GM12878 (cell line): ENCODE measurements around the gene SLC5A8. TPM values are rescaled to one million over a fixed set of nuclear protein-coding genes. Genes with fewer than 3 reads are reported as not detected.

ENCODE experiments used
- ATAC-seq: fragments of 200-7000 bp; cut with Tn5 transposase; 3 replicates; pipeline ENCODE4 v1.9.1; 2020; ENCODE audit warnings: mild to moderate bottlenecking, moderate library complexity
- BruUV-seq: library from RNA; stranded (reverse); fragments of 400-500 nt; replicated peaks from 2 replicates; lab custom pipeline; 2021; lab: Mats Ljungman, UMichigan
- CTCF ChIA-PET: fragments of 300-600 bp; sonication (Branson Sonifier 250); formaldehyde crosslinking; extraction: SDS; loops from one replicate; lab custom pipeline; 2021; ENCODE audit warnings: inconsistent platforms; lab: Yijun Ruan, JAX
- POLR2A ChIA-PET: fragments of 350-600 bp; formaldehyde crosslinking; extraction: SDS; loops from one replicate; lab custom pipeline; 2021; ENCODE audit warnings: inconsistent platforms; lab: Charles Lee
- RAD21 ChIA-PET: fragments of 300-600 bp; sonication (Branson Sonifier 250); formaldehyde crosslinking; loops from one replicate; lab custom pipeline; 2023; ENCODE audit warnings: antibody characterized with exemption; ENCODE audit not compliant: unreplicated experiment; lab: Charles Lee
- SMC1A ChIA-PET: fragments of 300-600 bp; sonication (Branson Sonifier 250); formaldehyde crosslinking; loops from one replicate; lab custom pipeline; 2023; ENCODE audit not compliant: unreplicated experiment, uncharacterized antibody; lab: Charles Lee
- DNase-seq: peaks from one replicate; pipeline ENCODE4 v3.0.0-alpha.2; 2011; ENCODE audit warnings: low read depth, low spot score
- FAIRE-seq: peaks from 3 replicates; lab custom pipeline; 2011; peaks lifted over from hg19 to GRCh38; lab: Jason Lieb, UNC
- H2AFZ ChIP-seq: 2 replicates; pipeline ENCODE4 v1.6.0; 2011; ENCODE audit warnings: low read depth, low read length, control low read depth; ENCODE audit not compliant: control insufficient read depth
- H3K27ac ChIP-seq: 2 replicates; pipeline ENCODE4 v1.5.1; 2011; ENCODE audit warnings: control low read depth; ENCODE audit not compliant: control insufficient read depth, insufficient read depth
- H3K27me3 ChIP-seq, 2 experiments: replicated peaks in 1 of 2; 2 replicates each; pipeline versions ENCODE4 v1.6.0 to v1.6.1; 2011; ENCODE audit warnings: low read length in 1 of 2; ENCODE audit not compliant: control insufficient read depth in 2 of 2, insufficient read depth in 2 of 2
- H3K36me3 ChIP-seq, 2 experiments: 2 replicates each; pipeline ENCODE4 v1.5.1; 2011; ENCODE audit warnings: low read length in 1 of 2; ENCODE audit not compliant: control insufficient read depth in 2 of 2, insufficient read depth in 2 of 2
- H3K4me1 ChIP-seq: 2 replicates; pipeline ENCODE4 v1.6.1; 2011; ENCODE audit warnings: mild to moderate bottlenecking, low read length, moderate library complexity, mixed read lengths; ENCODE audit not compliant: control insufficient read depth, insufficient read depth
- H3K4me2 ChIP-seq: 2 replicates; pipeline ENCODE4 v1.6.0; 2011; ENCODE audit warnings: control low read depth; ENCODE audit not compliant: control insufficient read depth, insufficient read depth
- H3K4me3 ChIP-seq: fragments of 200-600 bp; sonication (generic); 2 replicates; pipeline ENCODE4 v1.5.1; 2016
- H3K79me2 ChIP-seq: 2 replicates; pipeline ENCODE4 v1.6.0; 2011; ENCODE audit warnings: low read length; ENCODE audit not compliant: control insufficient read depth, insufficient read depth
- H3K9ac ChIP-seq: 2 replicates; pipeline ENCODE4 v1.8.0; 2011; ENCODE audit warnings: low read length, control low read depth, mixed read lengths; ENCODE audit not compliant: control insufficient read depth, insufficient read depth
- H3K9me3 ChIP-seq: replicated peaks from 3 replicates; pipeline ENCODE4 v1.5.1; 2011; ENCODE audit warnings: mild to moderate bottlenecking, low read length; ENCODE audit not compliant: control insufficient read depth, insufficient read depth
- H4K20me1 ChIP-seq: 2 replicates; pipeline ENCODE4 v1.6.0; 2011; ENCODE audit not compliant: control insufficient read depth, insufficient read depth
- BRCA1 ChIP-seq: IDR thresholded peaks from 2 replicates; pipeline ENCODE4 v1.6.1; 2011; ENCODE audit warnings: low read depth, low read length, improper control_type of control experiment
- CHD2 ChIP-seq: IDR thresholded peaks from 2 replicates; pipeline ENCODE4 v1.6.1; 2011; ENCODE audit warnings: low read depth, low read length, improper control_type of control experiment, borderline replicate concordance
- CHD4 ChIP-seq: fragments of 200-600 bp; sonication (generic); IDR thresholded peaks from 2 replicates; pipeline ENCODE4 v1.6.1; 2016; ENCODE audit warnings: mild to moderate bottlenecking
- CREB1 ChIP-seq: IDR thresholded peaks from 2 replicates; pipeline ENCODE4 v1.6.1; 2012; ENCODE audit warnings: low read depth, mild to moderate bottlenecking, inconsistent platforms
- NR2C1 ChIP-seq: fragments of 450-650 bp; IDR thresholded peaks from 2 replicates; pipeline ENCODE4 v1.6.1; 2017; ENCODE audit warnings: antibody characterized with exemption, mild to moderate bottlenecking, moderate library complexity
- POLR2AphosphoS2 ChIP-seq: IDR thresholded peaks from 2 replicates; pipeline ENCODE4 v1.6.1; 2011; ENCODE audit warnings: low read depth, mild to moderate bottlenecking, low read length, improper control_type of control experiment, moderate library complexity
- SP1 ChIP-seq: IDR thresholded peaks from one replicate; pipeline ENCODE4 v1.6.1; 2011; ENCODE audit warnings: low read depth, low read length
- TCF3 ChIP-seq: IDR thresholded peaks from 2 replicates; pipeline ENCODE4 v1.6.1; 2012; ENCODE audit warnings: low read depth, mild to moderate bottlenecking, low read length, borderline replicate concordance; ENCODE audit not compliant: insufficient read depth
- WRNIP1 ChIP-seq: IDR thresholded peaks from 2 replicates; pipeline ENCODE4 v1.6.1; 2011; ENCODE audit warnings: low read depth, low read length, improper control_type of control experiment, borderline replicate concordance
- ZNF207 ChIP-seq: fragments of 450-650 bp; IDR thresholded peaks from 2 replicates; pipeline ENCODE4 v1.6.1; 2014; ENCODE audit warnings: antibody characterized with exemption, mild to moderate bottlenecking, borderline replicate concordance
- ZNF24 ChIP-seq: fragments of 450-650 bp; IDR thresholded peaks from 2 replicates; pipeline ENCODE4 v1.6.1; 2017; ENCODE audit warnings: antibody characterized with exemption, mild to moderate bottlenecking
- whole genome bisulfite sequencing: methylation state at CpG from one replicate; pipeline ENCODE4 v1.1.6; 2016; ENCODE audit warnings: low lambda C conversion rate; ENCODE audit not compliant: insufficient replicate concordance, insufficient coverage; ENCODE audit errors: missing lambda C conversion rate; 5-methylcytosine and 5-hydroxymethylcytosine counted together
- in situ Hi-C: fragments of 300-500 bp; cut with MboI; formaldehyde crosslinking; loops from 9 replicates; pipeline ENCODE4 v1.14.3; 2018; ENCODE audit warnings: mixed read lengths
- intact Hi-C: fragments of 100-400 bp; cut with micrococcal nuclease; formaldehyde crosslinking; loops from one replicate; pipeline ENCODE4 v1.14.2; 2022; ENCODE audit not compliant: unreplicated experiment
- polyA plus RNA-seq, 11 experiments: library from polyadenylated mRNA; depleted of rRNA in 4 of 11; unstranded in 6 of 11; stranded (reverse) in 5 of 11; fragments of >200 nt; fragmentation: Nextera tagmentation in 4 of 11; fragmentation: Illumina TruSeq in 1 of 11; extraction: Ambion mirVana in 4 of 11; extraction: Trizol in 1 of 11; gene quantifications; 1 replicate in 1 of 11; 2 replicates in 10 of 11; pipeline versions ENCODE4 v1.2.1 to v1.2.3, GENCODE V29; 2011 to 2016; ENCODE audit warnings: inconsistent platforms in 2 of 11, missing spikeins in 2 of 11, low read depth in 1 of 11
- total RNA-seq, 4 experiments: library from RNA; depleted of rRNA in 3 of 4; stranded (reverse); fragments of >200 nt in 3 of 4; fragmentation: Illumina TruSeq in 1 of 4; extraction: Trizol in 1 of 4; gene quantifications; 2 replicates each; pipeline versions ENCODE4 v1.2.1 to v1.2.3, GENCODE V29; 2013 to 2021
- TF ChIP-seq, protein P1 (sequence below): fragments of 450-650 bp; IDR thresholded peaks from 2 replicates; pipeline ENCODE4 v1.6.1; 2014; ENCODE audit warnings: mild to moderate bottlenecking
- TF ChIP-seq, protein P2 (sequence below): IDR thresholded peaks from 2 replicates; pipeline ENCODE4 v1.6.1; 2012; ENCODE audit warnings: mild to moderate bottlenecking, low read depth, low read length
- TF ChIP-seq, protein P3 (sequence below): fragments of 450-650 bp; IDR thresholded peaks from 2 replicates; pipeline ENCODE4 v1.6.1; 2017; ENCODE audit warnings: mild to moderate bottlenecking, moderate library complexity

The SLC5A8 gene
- total and polyA plus RNA-seq, 10 of the 15 experiments (the other 5 are each of a cell fraction or from before 2014, with no cell fraction given) = not detected

DNA sequence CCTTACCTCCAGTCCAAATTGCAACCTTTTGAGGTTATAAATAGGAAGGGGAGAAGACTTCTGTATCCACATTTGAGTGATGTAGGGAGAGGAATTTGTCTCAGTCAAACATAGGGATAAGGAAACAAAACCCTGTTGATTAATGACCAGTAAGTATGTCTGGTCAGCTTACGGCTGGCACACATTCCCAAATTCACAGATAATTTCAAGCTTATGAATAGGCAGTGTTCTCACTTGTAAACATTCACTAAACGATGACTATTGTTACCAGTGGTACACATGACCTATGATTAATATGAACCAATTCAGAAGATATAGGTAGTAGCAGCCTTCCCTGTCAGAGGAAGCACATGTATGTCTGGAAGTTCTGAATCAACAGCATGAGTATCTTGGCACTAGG, 33.0 kb upstream of the SLC5A8 start (continued):
- TF ChIP-seq ZNF207 (no peak), CREB1 (no peak), TCF3 (no peak)

DNA sequence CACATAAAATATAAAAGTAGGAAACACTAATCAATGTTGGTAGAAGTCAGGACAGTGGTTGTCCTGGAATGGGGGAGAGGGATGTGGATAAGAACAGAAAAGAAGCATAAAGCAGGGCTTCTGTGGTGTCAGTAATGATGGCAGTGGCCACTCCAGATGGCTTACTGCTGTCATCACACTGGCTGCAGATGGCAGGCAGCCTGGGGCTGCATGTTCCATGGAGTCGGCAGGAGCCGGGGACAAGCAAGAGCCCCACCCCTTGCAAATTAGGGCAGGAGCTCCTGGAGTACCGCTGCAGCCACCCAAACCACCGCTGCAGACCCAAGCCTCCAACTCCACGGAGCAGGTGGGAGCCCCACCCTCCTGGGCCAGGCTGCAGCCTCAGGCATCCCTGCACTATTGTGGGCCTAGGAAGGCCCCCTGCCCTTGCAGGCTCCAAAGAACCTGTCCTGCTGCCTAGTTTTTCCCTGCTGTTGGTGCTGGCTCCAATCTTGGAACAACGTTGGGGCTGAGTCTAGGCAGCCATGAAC, 28.8 kb upstream of the SLC5A8 start:
- Histone ChIP-seq H4K20me1 (no peaks in the 10 kb centered on the region), H3K27ac (no peak overlapping the region), H3K4me1 (no peaks in the 10 kb centered on the region), H2AFZ (no peak overlapping the region), H3K4me3 (no peak overlapping the region), H3K79me2 (no peaks in the 10 kb centered on the region), H3K9me3 (no peaks in the 10 kb centered on the region), H3K27me3 (no peaks in the 10 kb centered on the region; a peak in 1 of 4 replicates), H3K4me2 (no peak overlapping the region), H3K9ac (no peak overlapping the region), H3K36me3 (no peaks in the 10 kb centered on the region)
- in situ Hi-C loops (no loop called here), intact Hi-C loops (no loop called here)
- CTCF ChIA-PET = no interaction called here
- POLR2A ChIA-PET = no interaction called here
- ATAC-seq (no peak), DNase-seq (no peak), FAIRE-seq (no peak)
- RAD21 ChIA-PET = no interaction called here
- WGBS = 24% methylated on average over 6 of the region's 6 CpGs
- SMC1A ChIA-PET = no interaction called here
- no TSS peak for BruUV-seq
- TF ChIP-seq CHD4 (no peak), NR2C1 (no peak), CHD2 (no peak), POLR2AphosphoS2 (no peak), ZNF24 (no peak), TCF3 (no peak), BRCA1 (no peak), SP1 (no peak), WRNIP1 (no peak)
- TF ChIP-seq, protein P1, sequence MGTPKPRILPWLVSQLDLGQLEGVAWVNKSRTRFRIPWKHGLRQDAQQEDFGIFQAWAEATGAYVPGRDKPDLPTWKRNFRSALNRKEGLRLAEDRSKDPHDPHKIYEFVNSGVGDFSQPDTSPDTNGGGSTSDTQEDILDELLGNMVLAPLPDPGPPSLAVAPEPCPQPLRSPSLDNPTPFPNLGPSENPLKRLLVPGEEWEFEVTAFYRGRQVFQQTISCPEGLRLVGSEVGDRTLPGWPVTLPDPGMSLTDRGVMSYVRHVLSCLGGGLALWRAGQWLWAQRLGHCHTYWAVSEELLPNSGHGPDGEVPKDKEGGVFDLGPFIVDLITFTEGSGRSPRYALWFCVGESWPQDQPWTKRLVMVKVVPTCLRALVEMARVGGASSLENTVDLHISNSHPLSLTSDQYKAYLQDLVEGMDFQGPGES = no peak
- TF ChIP-seq, protein P2, sequence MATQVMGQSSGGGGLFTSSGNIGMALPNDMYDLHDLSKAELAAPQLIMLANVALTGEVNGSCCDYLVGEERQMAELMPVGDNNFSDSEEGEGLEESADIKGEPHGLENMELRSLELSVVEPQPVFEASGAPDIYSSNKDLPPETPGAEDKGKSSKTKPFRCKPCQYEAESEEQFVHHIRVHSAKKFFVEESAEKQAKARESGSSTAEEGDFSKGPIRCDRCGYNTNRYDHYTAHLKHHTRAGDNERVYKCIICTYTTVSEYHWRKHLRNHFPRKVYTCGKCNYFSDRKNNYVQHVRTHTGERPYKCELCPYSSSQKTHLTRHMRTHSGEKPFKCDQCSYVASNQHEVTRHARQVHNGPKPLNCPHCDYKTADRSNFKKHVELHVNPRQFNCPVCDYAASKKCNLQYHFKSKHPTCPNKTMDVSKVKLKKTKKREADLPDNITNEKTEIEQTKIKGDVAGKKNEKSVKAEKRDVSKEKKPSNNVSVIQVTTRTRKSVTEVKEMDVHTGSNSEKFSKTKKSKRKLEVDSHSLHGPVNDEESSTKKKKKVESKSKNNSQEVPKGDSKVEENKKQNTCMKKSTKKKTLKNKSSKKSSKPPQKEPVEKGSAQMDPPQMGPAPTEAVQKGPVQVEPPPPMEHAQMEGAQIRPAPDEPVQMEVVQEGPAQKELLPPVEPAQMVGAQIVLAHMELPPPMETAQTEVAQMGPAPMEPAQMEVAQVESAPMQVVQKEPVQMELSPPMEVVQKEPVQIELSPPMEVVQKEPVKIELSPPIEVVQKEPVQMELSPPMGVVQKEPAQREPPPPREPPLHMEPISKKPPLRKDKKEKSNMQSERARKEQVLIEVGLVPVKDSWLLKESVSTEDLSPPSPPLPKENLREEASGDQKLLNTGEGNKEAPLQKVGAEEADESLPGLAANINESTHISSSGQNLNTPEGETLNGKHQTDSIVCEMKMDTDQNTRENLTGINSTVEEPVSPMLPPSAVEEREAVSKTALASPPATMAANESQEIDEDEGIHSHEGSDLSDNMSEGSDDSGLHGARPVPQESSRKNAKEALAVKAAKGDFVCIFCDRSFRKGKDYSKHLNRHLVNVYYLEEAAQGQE = no peak
- TF ChIP-seq, protein P3, sequence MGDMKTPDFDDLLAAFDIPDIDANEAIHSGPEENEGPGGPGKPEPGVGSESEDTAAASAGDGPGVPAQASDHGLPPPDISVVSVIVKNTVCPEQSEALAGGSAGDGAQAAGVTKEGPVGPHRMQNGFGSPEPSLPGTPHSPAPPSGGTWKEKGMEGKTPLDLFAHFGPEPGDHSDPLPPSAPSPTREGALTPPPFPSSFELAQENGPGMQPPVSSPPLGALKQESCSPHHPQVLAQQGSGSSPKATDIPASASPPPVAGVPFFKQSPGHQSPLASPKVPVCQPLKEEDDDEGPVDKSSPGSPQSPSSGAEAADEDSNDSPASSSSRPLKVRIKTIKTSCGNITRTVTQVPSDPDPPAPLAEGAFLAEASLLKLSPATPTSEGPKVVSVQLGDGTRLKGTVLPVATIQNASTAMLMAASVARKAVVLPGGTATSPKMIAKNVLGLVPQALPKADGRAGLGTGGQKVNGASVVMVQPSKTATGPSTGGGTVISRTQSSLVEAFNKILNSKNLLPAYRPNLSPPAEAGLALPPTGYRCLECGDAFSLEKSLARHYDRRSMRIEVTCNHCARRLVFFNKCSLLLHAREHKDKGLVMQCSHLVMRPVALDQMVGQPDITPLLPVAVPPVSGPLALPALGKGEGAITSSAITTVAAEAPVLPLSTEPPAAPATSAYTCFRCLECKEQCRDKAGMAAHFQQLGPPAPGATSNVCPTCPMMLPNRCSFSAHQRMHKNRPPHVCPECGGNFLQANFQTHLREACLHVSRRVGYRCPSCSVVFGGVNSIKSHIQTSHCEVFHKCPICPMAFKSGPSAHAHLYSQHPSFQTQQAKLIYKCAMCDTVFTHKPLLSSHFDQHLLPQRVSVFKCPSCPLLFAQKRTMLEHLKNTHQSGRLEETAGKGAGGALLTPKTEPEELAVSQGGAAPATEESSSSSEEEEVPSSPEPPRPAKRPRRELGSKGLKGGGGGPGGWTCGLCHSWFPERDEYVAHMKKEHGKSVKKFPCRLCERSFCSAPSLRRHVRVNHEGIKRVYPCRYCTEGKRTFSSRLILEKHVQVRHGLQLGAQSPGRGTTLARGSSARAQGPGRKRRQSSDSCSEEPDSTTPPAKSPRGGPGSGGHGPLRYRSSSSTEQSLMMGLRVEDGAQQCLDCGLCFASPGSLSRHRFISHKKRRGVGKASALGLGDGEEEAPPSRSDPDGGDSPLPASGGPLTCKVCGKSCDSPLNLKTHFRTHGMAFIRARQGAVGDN = no peak
